ENCODE data around the gene WFS1. TPM values are rescaled to one million over a fixed set of nuclear protein-coding genes. Genes with fewer than 3 reads are reported as not detected.

The WFS1 gene
- total and polyA plus RNA-seq, 2 of the 13 experiments (the other 11 are each of a cell fraction or from before 2014, with no cell fraction given), result 39.1 to 42.2 TPM

DNA sequence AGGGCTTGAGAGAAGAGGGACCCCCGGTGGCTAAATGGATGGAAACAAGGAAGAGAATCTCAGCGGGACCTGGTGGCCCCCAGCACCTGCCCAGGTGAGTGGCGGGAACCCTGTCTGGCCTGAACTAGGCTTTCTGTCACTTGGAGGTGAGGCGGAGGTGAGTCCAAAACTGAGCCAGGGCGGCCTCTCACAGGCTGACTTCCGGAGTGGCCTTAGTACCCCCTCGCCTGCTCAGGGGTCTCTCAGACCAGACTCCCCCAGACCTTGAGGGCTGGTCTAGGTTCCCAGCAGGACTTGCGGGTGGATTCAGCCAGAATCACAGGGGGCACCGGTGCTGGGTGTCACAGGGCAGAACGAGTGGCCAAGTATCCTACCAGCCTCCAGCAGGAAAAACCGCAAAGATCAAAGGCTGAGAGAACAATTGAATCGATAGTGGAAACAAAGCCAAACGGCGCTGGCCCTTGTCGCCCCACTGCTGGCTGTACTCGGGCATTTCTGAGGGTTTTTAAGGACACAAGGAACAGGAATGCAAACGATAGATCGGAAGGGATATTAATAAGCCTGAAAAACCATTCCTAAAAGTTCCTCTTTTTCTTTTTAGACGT is 67.8 kb downstream of the WFS1 start (continued):
- TF ChIP-seq, protein P1, sequence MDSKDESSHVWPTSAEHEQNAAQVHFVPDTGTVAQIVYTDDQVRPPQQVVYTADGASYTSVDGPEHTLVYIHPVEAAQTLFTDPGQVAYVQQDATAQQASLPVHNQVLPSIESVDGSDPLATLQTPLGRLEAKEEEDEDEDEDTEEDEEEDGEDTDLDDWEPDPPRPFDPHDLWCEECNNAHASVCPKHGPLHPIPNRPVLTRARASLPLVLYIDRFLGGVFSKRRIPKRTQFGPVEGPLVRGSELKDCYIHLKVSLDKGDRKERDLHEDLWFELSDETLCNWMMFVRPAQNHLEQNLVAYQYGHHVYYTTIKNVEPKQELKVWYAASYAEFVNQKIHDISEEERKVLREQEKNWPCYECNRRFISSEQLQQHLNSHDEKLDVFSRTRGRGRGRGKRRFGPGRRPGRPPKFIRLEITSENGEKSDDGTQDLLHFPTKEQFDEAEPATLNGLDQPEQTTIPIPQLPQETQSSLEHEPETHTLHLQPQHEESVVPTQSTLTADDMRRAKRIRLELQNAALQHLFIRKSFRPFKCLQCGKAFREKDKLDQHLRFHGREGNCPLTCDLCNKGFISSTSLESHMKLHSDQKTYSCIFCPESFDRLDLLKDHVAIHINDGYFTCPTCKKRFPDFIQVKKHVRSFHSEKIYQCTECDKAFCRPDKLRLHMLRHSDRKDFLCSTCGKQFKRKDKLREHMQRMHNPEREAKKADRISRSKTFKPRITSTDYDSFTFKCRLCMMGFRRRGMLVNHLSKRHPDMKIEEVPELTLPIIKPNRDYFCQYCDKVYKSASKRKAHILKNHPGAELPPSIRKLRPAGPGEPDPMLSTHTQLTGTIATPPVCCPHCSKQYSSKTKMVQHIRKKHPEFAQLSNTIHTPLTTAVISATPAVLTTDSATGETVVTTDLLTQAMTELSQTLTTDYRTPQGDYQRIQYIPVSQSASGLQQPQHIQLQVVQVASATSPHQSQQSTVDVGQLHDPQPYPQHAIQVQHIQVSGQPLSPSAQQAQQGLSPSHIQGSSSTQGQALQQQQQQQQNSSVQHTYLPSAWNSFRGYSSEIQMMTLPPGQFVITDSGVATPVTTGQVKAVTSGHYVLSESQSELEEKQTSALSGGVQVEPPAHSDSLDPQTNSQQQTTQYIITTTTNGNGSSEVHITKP (CRISPR knock-in tag; IDR thresholded peaks at IDR 0.05; ENCODE audit: low read depth), result no peak
- TF ChIP-seq KMT2A (CRISPR knock-in tag; IDR thresholded peaks at IDR 0.05), result no peak
- TF ChIP-seq, protein P2, sequence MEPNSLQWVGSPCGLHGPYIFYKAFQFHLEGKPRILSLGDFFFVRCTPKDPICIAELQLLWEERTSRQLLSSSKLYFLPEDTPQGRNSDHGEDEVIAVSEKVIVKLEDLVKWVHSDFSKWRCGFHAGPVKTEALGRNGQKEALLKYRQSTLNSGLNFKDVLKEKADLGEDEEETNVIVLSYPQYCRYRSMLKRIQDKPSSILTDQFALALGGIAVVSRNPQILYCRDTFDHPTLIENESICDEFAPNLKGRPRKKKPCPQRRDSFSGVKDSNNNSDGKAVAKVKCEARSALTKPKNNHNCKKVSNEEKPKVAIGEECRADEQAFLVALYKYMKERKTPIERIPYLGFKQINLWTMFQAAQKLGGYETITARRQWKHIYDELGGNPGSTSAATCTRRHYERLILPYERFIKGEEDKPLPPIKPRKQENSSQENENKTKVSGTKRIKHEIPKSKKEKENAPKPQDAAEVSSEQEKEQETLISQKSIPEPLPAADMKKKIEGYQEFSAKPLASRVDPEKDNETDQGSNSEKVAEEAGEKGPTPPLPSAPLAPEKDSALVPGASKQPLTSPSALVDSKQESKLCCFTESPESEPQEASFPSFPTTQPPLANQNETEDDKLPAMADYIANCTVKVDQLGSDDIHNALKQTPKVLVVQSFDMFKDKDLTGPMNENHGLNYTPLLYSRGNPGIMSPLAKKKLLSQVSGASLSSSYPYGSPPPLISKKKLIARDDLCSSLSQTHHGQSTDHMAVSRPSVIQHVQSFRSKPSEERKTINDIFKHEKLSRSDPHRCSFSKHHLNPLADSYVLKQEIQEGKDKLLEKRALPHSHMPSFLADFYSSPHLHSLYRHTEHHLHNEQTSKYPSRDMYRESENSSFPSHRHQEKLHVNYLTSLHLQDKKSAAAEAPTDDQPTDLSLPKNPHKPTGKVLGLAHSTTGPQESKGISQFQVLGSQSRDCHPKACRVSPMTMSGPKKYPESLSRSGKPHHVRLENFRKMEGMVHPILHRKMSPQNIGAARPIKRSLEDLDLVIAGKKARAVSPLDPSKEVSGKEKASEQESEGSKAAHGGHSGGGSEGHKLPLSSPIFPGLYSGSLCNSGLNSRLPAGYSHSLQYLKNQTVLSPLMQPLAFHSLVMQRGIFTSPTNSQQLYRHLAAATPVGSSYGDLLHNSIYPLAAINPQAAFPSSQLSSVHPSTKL (CRISPR knock-in tag; IDR thresholded peaks at IDR 0.05), result peak; percentile 66
- peak; percentile 100 for TF ChIP-seq SOX13 (IDR thresholded peaks at IDR 0.05)
- peak in 1 of 2 experiments; percentile 99; a peak in 2 of 4 replicates for TF ChIP-seq SOX13 (CRISPR knock-in tag; conservative IDR thresholded peaks at IDR 0.05 in 1 of 2, IDR thresholded peaks at IDR 0.05 in 1 of 2)
- peak; percentile 88 for TF ChIP-seq RXRB (CRISPR knock-in tag; IDR thresholded peaks at IDR 0.05; ENCODE audit: borderline replicate concordance)
- no peak for TF ChIP-seq TBX3 (IDR thresholded peaks at IDR 0.05; ENCODE audit: borderline replicate concordance)
- no peak for TF ChIP-seq RFX1 (IDR thresholded peaks at IDR 0.05)
- TF ChIP-seq ELF3 (CRISPR knock-in tag; IDR thresholded peaks at IDR 0.05), result 0 out of 2 replicates have a peak, but pooled peaks have one; percentile 36
- TF ChIP-seq RFXAP (CRISPR knock-in tag; IDR thresholded peaks at IDR 0.05; ENCODE audit: borderline replicate concordance), result no peak
- TF ChIP-seq RXRA (CRISPR knock-in tag; IDR thresholded peaks at IDR 0.05), result peak; percentile 76; the same call in 1 of the 2 replicates
- TF ChIP-seq, protein P3, sequence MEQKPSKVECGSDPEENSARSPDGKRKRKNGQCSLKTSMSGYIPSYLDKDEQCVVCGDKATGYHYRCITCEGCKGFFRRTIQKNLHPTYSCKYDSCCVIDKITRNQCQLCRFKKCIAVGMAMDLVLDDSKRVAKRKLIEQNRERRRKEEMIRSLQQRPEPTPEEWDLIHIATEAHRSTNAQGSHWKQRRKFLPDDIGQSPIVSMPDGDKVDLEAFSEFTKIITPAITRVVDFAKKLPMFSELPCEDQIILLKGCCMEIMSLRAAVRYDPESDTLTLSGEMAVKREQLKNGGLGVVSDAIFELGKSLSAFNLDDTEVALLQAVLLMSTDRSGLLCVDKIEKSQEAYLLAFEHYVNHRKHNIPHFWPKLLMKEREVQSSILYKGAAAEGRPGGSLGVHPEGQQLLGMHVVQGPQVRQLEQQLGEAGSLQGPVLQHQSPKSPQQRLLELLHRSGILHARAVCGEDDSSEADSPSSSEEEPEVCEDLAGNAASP (CRISPR knock-in tag; IDR thresholded peaks at IDR 0.05; ENCODE audit: borderline replicate concordance), result peak; percentile 96
- TF ChIP-seq TCF7 (IDR thresholded peaks at IDR 0.05; ENCODE audit: low read depth), result peak; percentile 90
- peak; percentile 81 for TF ChIP-seq ONECUT2 (CRISPR knock-in tag; IDR thresholded peaks at IDR 0.05)
- TF ChIP-seq ZNF619 (CRISPR knock-in tag; IDR thresholded peaks at IDR 0.05), result no peak
- no peak for TF ChIP-seq ZNF292 (CRISPR knock-in tag; IDR thresholded peaks at IDR 0.05; ENCODE audit: borderline replicate concordance, low read depth)
- peak; percentile 34; the same call in 1 of the 2 replicates for TF ChIP-seq ZNF143 (CRISPR knock-in tag; IDR thresholded peaks at IDR 0.05)
- TF ChIP-seq REL (CRISPR knock-in tag; conservative IDR thresholded peaks at IDR 0.05), result no peak
- TF ChIP-seq, protein P4, sequence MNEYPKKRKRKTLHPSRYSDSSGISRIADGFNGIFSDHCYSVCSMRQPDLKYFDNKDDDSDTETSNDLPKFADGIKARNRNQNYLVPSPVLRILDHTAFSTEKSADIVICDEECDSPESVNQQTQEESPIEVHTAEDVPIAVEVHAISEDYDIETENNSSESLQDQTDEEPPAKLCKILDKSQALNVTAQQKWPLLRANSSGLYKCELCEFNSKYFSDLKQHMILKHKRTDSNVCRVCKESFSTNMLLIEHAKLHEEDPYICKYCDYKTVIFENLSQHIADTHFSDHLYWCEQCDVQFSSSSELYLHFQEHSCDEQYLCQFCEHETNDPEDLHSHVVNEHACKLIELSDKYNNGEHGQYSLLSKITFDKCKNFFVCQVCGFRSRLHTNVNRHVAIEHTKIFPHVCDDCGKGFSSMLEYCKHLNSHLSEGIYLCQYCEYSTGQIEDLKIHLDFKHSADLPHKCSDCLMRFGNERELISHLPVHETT (CRISPR knock-in tag; conservative IDR thresholded peaks at IDR 0.05), result no peak
- no peak for TF ChIP-seq ZNF17 (CRISPR knock-in tag; IDR thresholded peaks at IDR 0.05)
- 0 out of 2 replicates have a peak, but pooled peaks have one; percentile 20 for TF ChIP-seq BCL6 (CRISPR knock-in tag; IDR thresholded peaks at IDR 0.05)
